Lung (tissue), 12 donors: ENCODE data around the gene KIAA1217. TPM values are rescaled to one million over a fixed set of nuclear protein-coding genes. Genes with fewer than 3 reads are reported as not detected.
A peak's percentile ranks its signal among the peaks of the same experiment; 100 is the strongest.

Experiments used
- ATAC-seq: fragments of 200-7000 bp; cut with Tn5 transposase; one replicate; pipeline ENCODE4 v1.9.1; 2020; ENCODE audit warnings: moderate number of reproducible peaks; ENCODE audit not compliant: insufficient read depth, low FRiP score
- DNase-seq, 3 donors: peaks; one replicate each; pipeline ENCODE4 v3.0.0-alpha.2; 2013 to 2017
- H3K27ac ChIP-seq, 2 donors: one replicate each; pipeline ENCODE4 v1.5.1; 2013; ENCODE audit warnings: mild to moderate bottlenecking in 2 of 2, moderate library complexity in 2 of 2, control low read depth in 1 of 2, inconsistent platforms in 1 of 2, low read depth in 1 of 2, low read length in 1 of 2
- H3K27me3 ChIP-seq, 3 donors: one replicate each; pipeline ENCODE4 v1.5.1; 2013; ENCODE audit warnings: low read length in 2 of 3; ENCODE audit not compliant: control insufficient read depth in 3 of 3, insufficient read depth in 3 of 3
- H3K36me3 ChIP-seq, 4 donors: one replicate each; pipeline ENCODE4 v1.5.1; 2013; ENCODE audit warnings: low read length in 4 of 4, mild to moderate bottlenecking in 1 of 4, moderate library complexity in 1 of 4; ENCODE audit not compliant: control insufficient read depth in 4 of 4, insufficient read depth in 4 of 4
- H3K4me1 ChIP-seq, 5 donors: one replicate each; pipeline ENCODE4 v1.5.1; 2013; ENCODE audit warnings: low read length in 5 of 5, mild to moderate bottlenecking in 2 of 5, moderate library complexity in 1 of 5; ENCODE audit not compliant: control insufficient read depth in 5 of 5, insufficient read depth in 5 of 5
- H3K4me3 ChIP-seq: one replicate; pipeline ENCODE4 v1.5.1; 2013; ENCODE audit warnings: mild to moderate bottlenecking, control low read depth, moderate library complexity
- H3K9ac ChIP-seq, 2 donors: one replicate each; pipeline ENCODE4 v1.5.1; 2013; ENCODE audit warnings: low read length in 2 of 2, control low read depth in 1 of 2; ENCODE audit not compliant: insufficient read depth in 1 of 2
- H3K9me3 ChIP-seq, 4 donors: one replicate each; pipeline ENCODE4 v1.5.1; 2013; ENCODE audit warnings: low read length in 3 of 4, mild to moderate bottlenecking in 1 of 4, moderate library complexity in 1 of 4; ENCODE audit not compliant: control insufficient read depth in 4 of 4, insufficient read depth in 3 of 4
- CTCF ChIP-seq: IDR thresholded peaks from 2 replicates; pipeline ENCODE4 v1.5.1; 2012; ENCODE audit warnings: mild to moderate bottlenecking; ENCODE audit errors: control extremely low read depth, extremely low read depth
- WGBS, 2 donors: extraction: QIAGEN DNeasy Blood & Tissue Kit; methylation state at CpG; one replicate each; pipeline ENCODE4 v1.1.7; 2013; 5-methylcytosine and 5-hydroxymethylcytosine counted together
- polyA plus RNA-seq, 2 donors: library from polyadenylated mRNA; stranded (reverse); fragments of 200-250 nt; gene quantifications; one replicate each; pipeline ENCODE4 v1.2.1, GENCODE V29; 2013
- total RNA-seq, 2 donors: library from RNA; depleted of rRNA in 1 of 2; stranded (reverse); fragments of >200 nt in 1 of 2; gene quantifications; one replicate each; pipeline ENCODE4 v1.2.1, GENCODE V29; 2014 to 2021
- donor health status: control.
- donor health status: control.
- donor health status: Bipolar disorder and iron deficiency.
- donor health status: healthy.
- donor health status: DM: yes; HTN: yes; CAD: no.

The KIAA1217 gene
- total and polyA plus RNA-seq, 4 donors, result 5.5 to 58.6 (median 24.1) TPM

- peak; percentile 50 for ATAC-seq
- DNase-seq, result peak in 1 of 3 donors; percentile 32
- no peaks in the 10 kb centered on the region for H3K36me3 ChIP-seq
- no peak overlapping the region for H3K27ac ChIP-seq
- peaks cover 0 to 14% (median 7%) of the 10 kb centered on the region in 5 donors for H3K4me1 ChIP-seq
- peaks cover 0 to 6% (median under 1%) of the 10 kb centered on the region in 4 donors for H3K9me3 ChIP-seq
- no peak overlapping the region for H3K9ac ChIP-seq
- H3K27me3 ChIP-seq, result no peaks in the 10 kb centered on the region
- no peak for TF ChIP-seq CTCF
- WGBS, 2 donors, result 63 to 65% methylated on average over 6 of the region's 6 CpGs
- H3K4me3 ChIP-seq, result no peak overlapping the region
Measured at GRCh38 chr10:24414597-24414996, 205.7 kb downstream of the KIAA1217 start.

GRCh38 chr10:24415455-24416125 lies 206.7 kb downstream of the KIAA1217 start:
- Histone ChIP-seq H3K36me3 (no peaks in the 10 kb centered on the region), H3K27me3 (no peaks in the 10 kb centered on the region), H3K9me3 (peaks cover 0 to 6% (median under 1%) of the 10 kb centered on the region in 4 donors), H3K9ac (no peak overlapping the region), H3K27ac (peak overlapping the region in 1 of 2 donors; percentile 76), H3K4me3 (no peak overlapping the region), H3K4me1 (peaks cover 0 to 14% (median 7%) of the 10 kb centered on the region in 5 donors)
- ATAC-seq, result peak; percentile 63
- no peak for TF ChIP-seq CTCF
- WGBS, 2 donors, result 43 to 75% methylated on average over 5 of the region's 5 CpGs
- peak; percentile 80 to 90 (median 84) for DNase-seq

GRCh38 chr10:24416248-24416647 lies 207.3 kb downstream of the KIAA1217 start:
- H3K4me3 ChIP-seq, result no peak overlapping the region
- TF ChIP-seq CTCF, result no peak
- no peak overlapping the region for H3K27ac ChIP-seq
- peaks cover 0 to 14% (median 7%) of the 10 kb centered on the region in 5 donors for H3K4me1 ChIP-seq
- DNase-seq (peak in 1 of 3 donors; percentile 10), ATAC-seq (no peak)
- H3K9me3 ChIP-seq, result peaks cover 0 to 6% (median under 1%) of the 10 kb centered on the region in 4 donors
- H3K27me3 ChIP-seq, result no peaks in the 10 kb centered on the region
- WGBS, 2 donors, result 56 to 71% methylated on average over 4 of the region's 4 CpGs
- H3K36me3 ChIP-seq, result no peaks in the 10 kb centered on the region
- no peak overlapping the region for H3K9ac ChIP-seq
